ENCODE measurements around the gene MTCL1.

DNA sequence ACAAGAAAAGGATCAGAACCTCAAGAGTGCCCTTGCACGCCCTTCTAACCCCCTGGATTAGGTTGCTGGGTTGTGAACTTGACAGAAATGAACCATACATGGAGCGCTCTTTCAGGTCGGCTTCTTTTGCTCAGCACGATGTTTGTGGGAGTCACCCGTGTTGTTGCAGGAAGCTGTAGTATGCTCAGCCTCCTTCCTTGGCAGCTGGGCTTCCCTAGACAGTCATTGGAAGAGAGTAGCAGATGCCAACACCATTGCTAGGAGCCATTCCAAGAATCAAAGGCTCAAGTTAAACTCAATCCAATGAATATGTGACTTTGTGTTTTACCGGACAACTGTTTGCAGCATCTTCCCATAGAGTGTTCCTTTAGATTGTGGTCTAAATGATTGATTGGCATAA, 49.1 kb upstream of the MTCL1 start:
- TF ChIP-seq, protein P1, sequence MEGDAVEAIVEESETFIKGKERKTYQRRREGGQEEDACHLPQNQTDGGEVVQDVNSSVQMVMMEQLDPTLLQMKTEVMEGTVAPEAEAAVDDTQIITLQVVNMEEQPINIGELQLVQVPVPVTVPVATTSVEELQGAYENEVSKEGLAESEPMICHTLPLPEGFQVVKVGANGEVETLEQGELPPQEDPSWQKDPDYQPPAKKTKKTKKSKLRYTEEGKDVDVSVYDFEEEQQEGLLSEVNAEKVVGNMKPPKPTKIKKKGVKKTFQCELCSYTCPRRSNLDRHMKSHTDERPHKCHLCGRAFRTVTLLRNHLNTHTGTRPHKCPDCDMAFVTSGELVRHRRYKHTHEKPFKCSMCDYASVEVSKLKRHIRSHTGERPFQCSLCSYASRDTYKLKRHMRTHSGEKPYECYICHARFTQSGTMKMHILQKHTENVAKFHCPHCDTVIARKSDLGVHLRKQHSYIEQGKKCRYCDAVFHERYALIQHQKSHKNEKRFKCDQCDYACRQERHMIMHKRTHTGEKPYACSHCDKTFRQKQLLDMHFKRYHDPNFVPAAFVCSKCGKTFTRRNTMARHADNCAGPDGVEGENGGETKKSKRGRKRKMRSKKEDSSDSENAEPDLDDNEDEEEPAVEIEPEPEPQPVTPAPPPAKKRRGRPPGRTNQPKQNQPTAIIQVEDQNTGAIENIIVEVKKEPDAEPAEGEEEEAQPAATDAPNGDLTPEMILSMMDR (IDR thresholded peaks at IDR 0.05), result no peak
- TF ChIP-seq POLR2A (IDR thresholded peaks at IDR 0.05), result no peak

Data from heart left ventricle (tissue), 13 donors.